Liver (tissue), 9 donors: ENCODE measurements around the gene NARS2. TPM values are rescaled to one million over a fixed set of nuclear protein-coding genes. Genes with fewer than 3 reads are reported as not detected.

Experiments used
- DNase-seq: peaks from one replicate; pipeline ENCODE4 v3.0.0-alpha.2; 2017; ENCODE audit warnings: low spot score
- H3K27ac ChIP-seq, 2 donors: one replicate each; pipeline ENCODE4 v1.7.0; 2013; ENCODE audit warnings: inconsistent platforms in 2 of 2, low read length in 2 of 2, control low read depth in 1 of 2, low read depth in 1 of 2, mild to moderate bottlenecking in 1 of 2
- H3K27me3 ChIP-seq, 4 donors: one replicate each; pipeline versions ENCODE4 v1.6.1 to v1.7.0; 2013; ENCODE audit warnings: low read length in 3 of 4, inconsistent platforms in 1 of 4, mild to moderate bottlenecking in 1 of 4, moderate library complexity in 1 of 4; ENCODE audit not compliant: control insufficient read depth in 4 of 4, insufficient read depth in 4 of 4
- H3K36me3 ChIP-seq, 4 donors: one replicate each; pipeline versions ENCODE4 v1.6.1 to v1.7.0; 2013; ENCODE audit warnings: low read length in 3 of 4, mild to moderate bottlenecking in 3 of 4, low read depth in 1 of 4, moderate library complexity in 1 of 4; ENCODE audit not compliant: control insufficient read depth in 4 of 4, insufficient read depth in 3 of 4
- H3K4me1 ChIP-seq, 4 donors: one replicate each; pipeline versions ENCODE4 v1.6.1 to v1.7.0; 2013; ENCODE audit warnings: low read length in 3 of 4, mild to moderate bottlenecking in 3 of 4, moderate library complexity in 1 of 4; ENCODE audit not compliant: control insufficient read depth in 4 of 4, insufficient read depth in 4 of 4
- H3K4me3 ChIP-seq, 3 donors: one replicate each; pipeline versions ENCODE4 v1.6.1 to v1.7.0; 2013; ENCODE audit warnings: low read length in 3 of 3, control low read depth in 1 of 3, low read depth in 1 of 3, mild to moderate bottlenecking in 1 of 3
- H3K9ac ChIP-seq, 2 donors: one replicate each; pipeline ENCODE4 v1.7.0; 2013; ENCODE audit warnings: low read length in 2 of 2, mild to moderate bottlenecking in 2 of 2, moderate library complexity in 2 of 2, control low read depth in 1 of 2, low read depth in 1 of 2
- H3K9me3 ChIP-seq, 4 donors: one replicate each; pipeline versions ENCODE4 v1.6.1 to v1.7.0; 2013; ENCODE audit warnings: low read length in 3 of 4; ENCODE audit not compliant: control insufficient read depth in 4 of 4
- ATF3 ChIP-seq: IDR thresholded peaks from 2 replicates; pipeline ENCODE4 v1.6.1; 2016; ENCODE audit warnings: antibody characterized with exemption
- CTCF ChIP-seq: fragments of 150-350 bp; IDR thresholded peaks from 2 replicates; pipeline ENCODE4 v1.5.1; 2017; ENCODE audit warnings: improper control_type of control experiment, low read depth, low read length; ENCODE audit not compliant: missing input control
- EGR1 ChIP-seq, 2 donors: IDR thresholded peaks; 2 replicates each; pipeline ENCODE4 v1.6.1; 2016 to 2018; ENCODE audit warnings: antibody characterized with exemption in 2 of 2, low read depth in 2 of 2
- FOXA1 ChIP-seq: IDR thresholded peaks from 2 replicates; pipeline ENCODE4 v1.6.1; 2016; ENCODE audit warnings: antibody characterized with exemption
- FOXA2 ChIP-seq: IDR thresholded peaks from 2 replicates; pipeline ENCODE4 v1.6.1; 2016; ENCODE audit warnings: antibody characterized with exemption
- GABPA ChIP-seq, 2 donors: IDR thresholded peaks in 1 of 2; conservative IDR thresholded peaks in 1 of 2; 2 replicates each; pipeline ENCODE4 v1.6.1; 2016; ENCODE audit warnings: antibody characterized with exemption in 2 of 2, mild to moderate bottlenecking in 1 of 2, moderate library complexity in 1 of 2
- HNF4A ChIP-seq, 2 donors: conservative IDR thresholded peaks; 2 replicates each; pipeline ENCODE4 v1.6.1; 2016; ENCODE audit warnings: antibody characterized with exemption in 2 of 2, mild to moderate bottlenecking in 2 of 2
- HNF4G ChIP-seq: IDR thresholded peaks from 2 replicates; pipeline ENCODE4 v1.6.1; 2016; ENCODE audit warnings: antibody characterized with exemption
- JUND ChIP-seq, 2 donors: IDR thresholded peaks; 2 replicates each; pipeline ENCODE4 v1.6.1; 2016; ENCODE audit warnings: antibody characterized with exemption in 2 of 2
- MAX ChIP-seq: IDR thresholded peaks from 2 replicates; pipeline ENCODE4 v1.6.1; 2016; ENCODE audit warnings: antibody characterized with exemption
- NR2F2 ChIP-seq: IDR thresholded peaks from 2 replicates; pipeline ENCODE4 v1.6.1; 2016; ENCODE audit warnings: antibody characterized with exemption
- RAD21 ChIP-seq, 2 donors: IDR thresholded peaks; 2 replicates each; pipeline ENCODE4 v1.6.1; 2016; ENCODE audit warnings: antibody characterized with exemption in 2 of 2, mild to moderate bottlenecking in 2 of 2
- REST ChIP-seq: IDR thresholded peaks from 2 replicates; pipeline ENCODE4 v1.6.1; 2016; ENCODE audit warnings: antibody characterized with exemption, mild to moderate bottlenecking
- RXRA ChIP-seq, 2 donors: IDR thresholded peaks; 2 replicates each; pipeline ENCODE4 v1.6.1; 2017 to 2018; ENCODE audit warnings: antibody characterized with exemption in 2 of 2, mild to moderate bottlenecking in 1 of 2
- SP1 ChIP-seq: IDR thresholded peaks from 2 replicates; pipeline ENCODE4 v1.6.1; 2018; ENCODE audit warnings: antibody characterized with exemption, mild to moderate bottlenecking
- ZBTB33 ChIP-seq: IDR thresholded peaks from 2 replicates; pipeline ENCODE4 v1.6.1; 2016; ENCODE audit warnings: antibody characterized with exemption
- WGBS: extraction: QIAGEN DNeasy Blood & Tissue Kit; methylation state at CpG from one replicate; pipeline ENCODE4 v1.1.7; 2013; 5-methylcytosine and 5-hydroxymethylcytosine counted together
- polyA plus RNA-seq, 2 donors: library from polyadenylated mRNA; stranded (reverse) in 1 of 2; unstranded in 1 of 2; fragments of 200-250 nt in 1 of 2; fragments of >200 nt in 1 of 2; fragmentation: Nextera tagmentation in 1 of 2; extraction: Ambion mirVana in 1 of 2; gene quantifications; one replicate each; pipeline versions ENCODE4 v1.2.1 to v1.2.3, GENCODE V29; 2013 to 2015
- total RNA-seq, 2 donors: library from RNA; depleted of rRNA; stranded (reverse); fragments of >200 nt; gene quantifications; one replicate each; pipeline ENCODE4 v1.2.3, GENCODE V29; 2014
- donor health status: healthy.
- donor health status: healthy.
- donor health status: healthy.
- donor health status: healthy.
- donor health status: healthy.

NARS2 gene
- total and polyA plus RNA-seq, 4 donors: 10.4 to 19.4 (median 11.8) TPM

- no peaks in the 10 kb centered on the region for H3K27me3 ChIP-seq
- 77% methylated on average over 5 of the region's 5 CpGs for WGBS
- no peak overlapping the region for H3K27ac ChIP-seq
- H3K9me3 ChIP-seq: no peaks in the 10 kb centered on the region
- H3K36me3 ChIP-seq: no peaks in the 10 kb centered on the region
- no peak overlapping the region for H3K4me3 ChIP-seq
- H3K9ac ChIP-seq: no peak overlapping the region
- H3K4me1 ChIP-seq: no peaks in the 10 kb centered on the region
- no peak for DNase-seq
- TF ChIP-seq MAX: no peak
- TF ChIP-seq FOXA2: no peak
- TF ChIP-seq FOXA1: no peak
- TF ChIP-seq ZBTB33: no peak
- TF ChIP-seq RAD21 (IDR thresholded peaks at IDR 0.05): no peak
- TF ChIP-seq REST: no peak
- no peak for TF ChIP-seq RXRA (IDR thresholded peaks at IDR 0.05)
- no peak for TF ChIP-seq HNF4G
- no peak for TF ChIP-seq JUND (IDR thresholded peaks at IDR 0.05)
- TF ChIP-seq CTCF: no peak
- TF ChIP-seq EGR1 (IDR thresholded peaks at IDR 0.05; ENCODE audit: low read depth in 2 of 2): no peak
- no peak for TF ChIP-seq ATF3
- no peak for TF ChIP-seq HNF4A (conservative IDR thresholded peaks at IDR 0.05)
- no peak for TF ChIP-seq NR2F2
- no peak for TF ChIP-seq SP1
- no peak for TF ChIP-seq GABPA (IDR thresholded peaks at IDR 0.05 in 1 of 2, conservative IDR thresholded peaks at IDR 0.05 in 1 of 2)
Measured at GRCh38 chr11:78613378-78613813, 38.7 kb upstream of the NARS2 start.
